Stimulated activated CD4-positive, alpha-beta T cell treated with anti-CD3 and anti-CD28 coated beads, TNF-alpha, amount 100 ng/mL, for 48 hours (primary cell): ENCODE measurements around the gene FBXW5.

Experiments used
- DNase-seq, 3 donors: peaks; one replicate each; pipeline ENCODE4 v3.0.0-alpha.2; 2020; ENCODE audit warnings: low read depth in 3 of 3

FBXW5 gene

GRCh38 chr9:136947955-136948510, 3.5 kb upstream of the FBXW5 start:
- DNase-seq = no peak

GRCh38 chr9:136947028-136947891, 2.7 kb upstream of the FBXW5 start:
- DNase-seq = no peak

- no peak for DNase-seq
Measured at GRCh38 chr9:136946228-136947027, 1.9 kb upstream of the FBXW5 start.

- DNase-seq = no peak
Measured at GRCh38 chr9:136945333-136946227, 1.0 kb upstream of the FBXW5 start.

GRCh38 chr9:136944212-136944518, 373 bp downstream of the FBXW5 start:
- peak in 1 of 3 donors; percentile 21 for DNase-seq

- peak in 1 of 3 donors; percentile 31 for DNase-seq
Measured at GRCh38 chr9:136943291-136944211, 987 bp downstream of the FBXW5 start.

GRCh38 chr9:136942881-136943230, 1.7 kb downstream of the FBXW5 start:
- no peak for DNase-seq

- no peak for DNase-seq
Measured at GRCh38 chr9:136942112-136942880, 2.2 kb downstream of the FBXW5 start.

- DNase-seq = no peak
Measured at GRCh38 chr9:136941231-136942111, 3.1 kb downstream of the FBXW5 start.

GRCh38 chr9:136940526-136941230, 3.9 kb downstream of the FBXW5 start:
- no peak for DNase-seq

- DNase-seq = no peak
Measured at GRCh38 chr9:136939996-136940525, 4.5 kb downstream of the FBXW5 start.

GRCh38 chr9:136939431-136939995, 5.0 kb downstream of the FBXW5 start:
- no peak for DNase-seq

GRCh38 chr9:136937186-136938001, 7.1 kb downstream of the FBXW5 start:
- no peak for DNase-seq

GRCh38 chr9:136936645-136937170, 7.8 kb downstream of the FBXW5 start:
- no peak for DNase-seq

- no peak for DNase-seq
Measured at GRCh38 chr9:136935651-136936050, 8.9 kb downstream of the FBXW5 start.

- no peak for DNase-seq
Measured at GRCh38 chr9:136934277-136934676, 10.3 kb downstream of the FBXW5 start.
